Activated effector memory CD4-positive, alpha-beta T cell treated with anti-CD3 and anti-CD28 coated beads, Interleukin-2, amount 50 U/mL, for 16 hours (primary cell): Measurements from ENCODE around the gene PCNX3.

Experiments
- DNase-seq: peaks from one replicate; pipeline ENCODE4 v3.0.0-alpha.2; 2020

The PCNX3 gene

GRCh38 chr11:65599216-65599954 lies 16.2 kb upstream of the PCNX3 start:
- no peak for DNase-seq

GRCh38 chr11:65599955-65600246 lies 15.7 kb upstream of the PCNX3 start:
- no peak for DNase-seq

GRCh38 chr11:65604258-65604657 lies 11.3 kb upstream of the PCNX3 start:
- no peak for DNase-seq

GRCh38 chr11:65606876-65607613 lies 8.5 kb upstream of the PCNX3 start:
- no peak for DNase-seq

GRCh38 chr11:65607614-65608426 lies 7.8 kb upstream of the PCNX3 start:
- no peak for DNase-seq

- no peak for DNase-seq
Measured at GRCh38 chr11:65609229-65609628, 6.3 kb upstream of the PCNX3 start.

GRCh38 chr11:65609665-65610064 lies 5.9 kb upstream of the PCNX3 start:
- DNase-seq: no peak

GRCh38 chr11:65610404-65610803 lies 5.2 kb upstream of the PCNX3 start:
- no peak for DNase-seq

GRCh38 chr11:65611028-65611757 lies 4.4 kb upstream of the PCNX3 start:
- no peak for DNase-seq

- no peak for DNase-seq
Measured at GRCh38 chr11:65611758-65612603, 3.6 kb upstream of the PCNX3 start.

- DNase-seq: no peak
Measured at GRCh38 chr11:65612691-65613090, 2.9 kb upstream of the PCNX3 start.

- DNase-seq: peak; percentile 75
Measured at GRCh38 chr11:65613091-65613928, 2.3 kb upstream of the PCNX3 start.

- no peak for DNase-seq
Measured at GRCh38 chr11:65615950-65616574, 486 bp downstream of the PCNX3 start.

GRCh38 chr11:65616575-65617001 lies 1.0 kb downstream of the PCNX3 start:
- DNase-seq: no peak

- DNase-seq: no peak
Measured at GRCh38 chr11:65617136-65617850, 1.7 kb downstream of the PCNX3 start.

GRCh38 chr11:65617990-65618751 lies 2.6 kb downstream of the PCNX3 start:
- no peak for DNase-seq

GRCh38 chr11:65618763-65619162 lies 3.2 kb downstream of the PCNX3 start:
- no peak for DNase-seq

GRCh38 chr11:65619281-65619928 lies 3.8 kb downstream of the PCNX3 start:
- DNase-seq: no peak

- no peak for DNase-seq
Measured at GRCh38 chr11:65620666-65621065, 5.1 kb downstream of the PCNX3 start.
